NCI-H2081 treated with DMSO at 0.1 percent for 48 hours (cell line): ENCODE measurements around the gene DCBLD2.
"Not testable (repeated sequence)": the region's sequence is repeated elsewhere in the genome, so short reads cannot be mapped to it uniquely, and the experiment has no call there.

Source experiments
- DNase-seq: peaks from one replicate; lab custom pipeline; 2025; lab: John Stamatoyannopoulos, UW

The DCBLD2 gene

DNA sequence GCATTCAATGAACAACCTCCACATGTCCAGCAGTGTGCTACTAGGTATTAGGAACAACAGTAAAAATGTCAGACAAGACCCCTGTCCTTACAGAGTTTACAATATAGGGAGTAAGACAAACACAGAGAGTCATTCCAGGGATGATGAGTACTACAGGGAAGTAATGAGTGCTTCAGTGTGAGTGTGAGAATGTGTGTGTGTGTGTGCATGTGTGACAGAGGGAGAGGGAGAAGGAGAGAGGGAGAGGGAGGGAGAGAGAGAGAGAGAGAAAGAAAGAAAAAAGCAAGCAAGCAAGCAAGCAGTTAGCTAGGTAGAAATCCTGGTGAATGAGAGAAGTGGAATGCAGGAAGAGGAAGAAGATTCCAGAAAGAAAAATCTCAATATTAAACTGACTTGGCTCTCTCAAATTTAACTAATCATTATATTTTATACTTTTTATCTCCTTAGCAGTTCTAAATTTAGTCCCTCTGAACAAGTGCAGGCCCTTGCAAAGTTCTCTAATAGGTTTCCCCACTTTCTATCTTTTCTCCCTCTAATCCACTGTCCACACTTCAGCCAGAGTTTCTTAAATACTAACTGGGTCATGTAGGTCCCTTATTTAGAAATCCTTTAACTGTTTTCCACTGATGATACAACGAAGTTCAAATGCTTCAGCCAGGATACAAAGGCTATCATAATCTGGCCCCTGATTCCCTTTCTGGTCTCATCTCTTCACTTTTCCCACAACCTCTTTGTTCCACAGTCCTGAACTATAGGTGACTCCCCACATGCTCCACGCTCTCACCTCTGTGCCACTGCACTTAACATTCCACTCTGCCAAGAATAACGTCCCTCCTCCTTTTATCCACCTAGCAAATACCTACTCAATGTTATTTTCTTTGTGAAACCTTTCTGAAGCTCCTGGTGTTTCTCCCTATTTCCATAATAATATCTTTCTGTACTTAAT, 10.3 kb downstream of the DCBLD2 start:
- DNase-seq: no peak

DNA sequence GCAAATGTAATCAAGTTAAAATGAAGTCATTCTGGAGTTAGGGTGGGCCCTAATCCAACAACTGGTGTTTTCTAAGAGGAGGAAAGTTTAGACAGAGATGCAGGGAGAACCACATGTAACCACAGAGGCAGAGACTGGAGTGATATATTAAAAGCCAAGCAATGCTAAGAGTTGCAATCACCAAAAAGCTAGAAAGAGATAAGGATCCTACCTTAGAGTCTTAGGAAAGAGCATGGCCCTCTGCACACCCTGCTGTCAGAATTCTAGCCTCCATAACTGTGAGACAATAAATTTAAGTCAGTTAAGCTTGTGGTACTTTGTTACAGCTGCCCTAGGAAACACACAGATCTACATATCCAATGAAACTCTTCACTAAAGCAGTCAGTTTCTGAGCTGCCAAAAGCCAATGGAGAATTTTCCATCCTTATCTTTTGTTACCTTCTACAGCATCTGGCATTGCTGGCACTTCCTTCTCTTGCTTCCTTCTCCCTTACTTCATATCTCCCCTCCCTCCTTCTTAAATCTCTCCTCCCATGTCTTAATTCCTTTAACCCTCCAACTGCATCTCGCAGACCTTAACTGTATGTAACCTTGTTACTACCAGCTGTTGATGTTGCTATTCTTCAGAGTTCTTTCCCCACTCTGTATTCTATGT, 11.2 kb downstream of the DCBLD2 start:
- DNase-seq: no peak

DNA sequence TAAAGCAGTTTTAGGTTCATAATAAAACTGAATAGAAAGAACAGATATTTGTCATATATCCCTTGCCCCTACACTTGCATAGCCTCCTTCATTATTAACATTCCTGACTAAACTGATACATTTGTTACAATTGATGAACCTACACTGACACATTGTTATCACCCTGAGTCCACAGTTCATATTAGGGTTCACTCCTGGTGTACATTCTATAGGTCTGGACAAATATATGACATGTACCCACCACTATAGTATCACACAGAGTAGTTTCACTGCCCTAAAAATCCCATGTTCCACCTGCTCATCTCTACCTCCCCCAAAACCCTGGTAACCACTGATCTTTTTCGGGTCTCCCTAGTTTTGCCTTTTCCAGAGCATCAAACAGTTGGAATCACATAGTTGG, 13.8 kb downstream of the DCBLD2 start:
- no peak for DNase-seq

DNA sequence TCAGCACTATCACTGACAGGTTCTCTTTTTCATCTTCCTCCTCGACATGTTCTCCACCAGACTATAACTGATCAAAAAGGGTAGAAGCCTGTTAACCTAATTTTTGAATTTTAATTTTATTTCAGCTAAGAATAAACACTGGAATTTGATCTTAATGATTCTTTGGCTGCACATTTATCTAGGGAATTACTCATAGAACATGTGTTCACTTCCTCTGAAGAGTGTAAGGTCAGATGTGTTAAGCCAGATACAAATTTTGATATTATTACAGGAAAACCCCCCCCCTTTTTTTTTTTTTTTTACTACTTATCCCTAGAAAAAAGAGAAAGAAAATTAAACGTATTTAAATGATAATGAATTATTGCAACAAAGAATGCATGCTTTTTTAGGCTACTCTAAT, 15.0 kb downstream of the DCBLD2 start:
- no peak for DNase-seq

DNA sequence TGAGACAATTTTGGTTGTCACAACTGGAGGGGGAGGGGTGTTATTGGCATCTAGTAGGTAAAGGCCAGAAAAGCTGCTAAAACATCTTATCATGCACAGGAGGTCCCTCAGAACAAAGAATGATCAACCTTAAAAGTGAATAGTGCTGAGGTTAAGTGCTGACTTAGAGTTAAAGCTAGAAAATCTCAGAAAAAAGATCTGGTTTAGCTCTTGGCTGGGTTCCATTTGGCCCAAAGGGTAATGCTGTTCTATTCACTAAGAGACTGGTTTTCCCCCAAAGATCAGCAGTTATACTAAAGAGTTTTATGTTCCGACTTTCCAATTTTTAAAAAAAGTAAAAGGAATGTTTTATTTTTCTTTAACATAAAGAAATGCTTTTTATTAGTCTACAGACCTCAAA, 15.6 kb downstream of the DCBLD2 start:
- no peak for DNase-seq

DNA sequence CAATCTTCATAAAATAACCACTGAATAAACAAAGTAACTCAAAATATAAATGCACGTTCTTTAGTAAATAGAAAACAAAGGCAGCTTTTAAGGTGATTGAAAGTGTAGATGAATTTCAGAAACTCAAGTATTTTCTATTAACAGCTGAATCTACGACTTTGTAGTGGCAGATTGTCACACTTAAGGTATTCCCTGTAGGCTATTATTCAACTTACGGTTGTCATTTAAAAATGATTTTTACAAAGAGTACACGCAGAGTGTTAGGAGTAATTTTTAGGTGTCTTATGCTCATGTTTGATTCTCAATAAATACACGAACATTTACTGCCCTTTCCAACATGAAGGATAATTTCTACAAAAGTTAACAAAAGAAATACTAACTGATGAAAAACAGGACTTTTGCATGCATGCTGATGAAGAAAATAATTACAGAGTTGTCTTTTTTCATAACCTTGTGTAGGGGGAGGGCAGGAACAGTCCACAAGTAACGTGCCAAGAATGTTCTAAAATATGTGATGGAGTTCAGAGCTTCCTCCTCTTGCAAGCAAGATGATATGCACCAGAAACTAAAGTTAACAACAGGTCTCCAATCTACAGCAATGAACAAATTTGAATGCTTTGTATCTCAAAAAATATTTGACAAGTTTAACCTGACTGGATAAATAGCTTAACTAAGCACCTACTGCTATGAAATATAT, 16.7 kb downstream of the DCBLD2 start:
- no peak for DNase-seq

DNA sequence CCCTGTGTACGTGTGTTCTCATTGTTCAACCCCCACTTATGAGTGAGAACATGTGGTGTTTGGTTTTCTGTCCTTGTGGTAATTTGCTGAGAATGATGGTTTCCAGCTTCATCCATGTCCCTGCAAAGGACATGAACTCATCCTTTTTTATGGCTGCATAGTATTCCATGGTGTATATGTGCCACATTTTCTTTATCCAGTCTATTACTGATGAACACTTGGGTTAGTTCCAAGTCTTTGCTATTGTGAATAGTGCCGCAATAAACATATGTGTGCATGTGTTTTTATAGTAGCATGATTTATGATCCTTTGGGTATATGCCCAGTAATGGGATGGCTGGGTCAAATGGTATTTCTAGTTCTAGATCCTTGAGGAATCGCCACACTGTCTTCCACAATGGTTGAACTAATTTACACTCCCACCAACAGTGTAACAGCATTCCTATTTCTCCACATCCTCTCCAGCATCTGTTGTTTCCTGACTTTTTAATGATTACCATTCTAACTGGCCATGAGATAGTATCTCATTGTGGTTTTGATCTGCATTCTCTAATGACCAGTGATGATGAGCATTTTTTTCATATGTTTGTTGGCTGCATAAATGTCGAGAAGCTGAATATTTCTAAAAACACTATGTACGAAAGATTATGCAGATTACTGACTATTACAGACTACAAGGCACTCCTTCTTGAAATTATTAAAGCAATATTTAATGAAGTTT, 18.7 kb downstream of the DCBLD2 start:
- not testable (repeated sequence) for DNase-seq

DNA sequence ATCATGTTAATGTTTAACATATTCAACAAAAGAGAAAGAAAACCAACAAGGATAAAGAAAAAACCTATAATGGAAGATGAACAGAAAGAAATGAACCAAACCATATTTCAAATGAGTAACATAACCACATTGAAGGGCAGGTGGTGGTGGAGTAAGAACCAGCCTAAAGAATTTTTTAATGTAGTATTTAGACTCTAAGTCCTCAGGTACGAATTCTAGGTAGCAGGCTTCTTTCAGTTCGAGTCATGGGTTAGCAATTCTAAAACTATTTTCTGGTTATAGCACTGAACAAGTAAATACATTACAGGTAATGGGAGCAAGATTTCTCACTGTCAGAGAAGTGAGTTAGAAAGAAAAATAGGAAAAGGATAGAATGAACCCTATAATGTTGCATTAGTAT, 24.4 kb downstream of the DCBLD2 start:
- no peak for DNase-seq

DNA sequence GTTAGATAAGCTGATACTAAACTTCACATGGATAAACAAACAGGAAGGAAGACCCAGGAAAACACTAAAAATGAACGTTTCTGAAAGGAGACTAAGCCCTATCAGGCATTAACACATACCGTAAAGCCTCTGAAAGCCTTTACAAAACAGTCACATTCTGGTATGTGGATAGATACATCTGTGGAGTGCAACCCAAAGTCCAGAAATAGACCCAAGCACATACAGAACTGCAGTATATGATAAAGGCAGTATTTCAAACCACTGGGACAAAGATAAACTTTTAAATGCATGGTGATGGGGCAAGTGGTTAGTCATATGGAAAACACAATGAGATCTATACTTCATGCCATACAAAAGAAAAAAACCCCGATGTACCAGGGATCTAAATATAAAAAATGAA, 26.0 kb downstream of the DCBLD2 start:
- DNase-seq: no peak

DNA sequence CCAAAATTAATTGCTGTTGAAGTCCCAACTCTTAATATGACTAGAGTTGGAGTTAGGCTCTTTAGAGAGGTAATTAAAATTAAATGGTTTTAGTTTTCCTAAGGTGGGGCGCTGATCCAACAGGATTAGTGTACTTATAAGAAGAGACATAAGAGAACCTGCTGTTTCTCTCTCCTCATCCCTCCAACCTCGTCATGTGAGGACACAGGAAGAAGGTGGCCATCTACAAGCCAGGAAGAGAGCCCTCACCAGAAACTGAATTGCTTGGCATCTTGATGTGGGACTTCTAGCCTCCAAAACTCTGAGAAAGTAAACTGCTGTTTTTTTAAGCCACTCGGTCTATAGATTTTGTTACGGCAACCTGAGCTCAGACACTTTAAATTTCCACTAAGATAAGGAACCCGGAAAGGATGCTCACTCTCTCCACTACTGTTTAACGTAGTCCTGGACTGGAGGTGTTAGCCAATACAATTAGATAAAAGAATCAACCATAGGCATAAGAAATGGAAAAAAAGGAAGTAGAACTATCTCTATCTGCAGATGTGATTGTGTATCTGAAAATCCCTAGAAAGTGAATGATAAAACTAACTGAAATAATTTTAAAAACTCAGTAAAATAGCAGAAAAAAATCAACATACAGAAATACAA, 26.8 kb downstream of the DCBLD2 start:
- no peak for DNase-seq

DNA sequence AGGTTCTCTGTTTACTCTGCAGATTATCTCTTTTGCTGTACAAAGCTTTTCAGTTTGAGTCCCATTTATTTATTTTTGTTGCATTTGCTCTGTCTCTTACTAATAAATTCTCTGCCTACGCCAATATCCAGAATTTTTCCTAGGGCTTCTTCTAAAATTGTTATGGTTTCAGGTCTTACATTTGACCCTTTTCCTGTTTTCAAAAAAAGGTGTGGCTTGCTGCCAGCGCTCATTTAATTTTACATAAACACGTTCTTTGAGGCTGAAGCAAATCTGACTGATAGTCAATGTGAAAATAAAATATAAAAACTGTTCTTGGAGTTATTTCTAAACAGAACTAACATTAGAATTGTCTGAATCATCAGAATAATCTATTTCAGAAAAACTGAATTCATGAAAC, 32.1 kb downstream of the DCBLD2 start:
- DNase-seq: no peak

DNA sequence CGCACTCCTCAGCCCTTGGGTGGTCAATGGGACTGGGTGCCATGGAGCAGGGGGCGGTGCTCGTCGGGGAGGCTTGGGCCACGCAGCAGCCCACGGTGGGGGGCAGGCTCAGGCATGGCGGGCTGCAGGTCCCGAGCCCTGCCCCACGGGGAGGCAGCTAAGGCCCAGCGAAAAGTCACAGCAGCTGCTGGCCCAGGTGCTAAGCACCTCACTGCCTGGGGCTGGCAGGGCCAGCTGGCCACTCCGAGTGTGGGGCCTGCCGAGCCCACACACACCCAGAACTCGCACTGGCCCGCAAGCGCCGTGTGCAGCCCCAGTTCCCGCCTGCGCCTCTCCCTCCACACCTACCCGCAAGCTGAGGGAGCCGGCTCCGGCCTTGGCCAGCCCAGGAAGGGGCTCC, 43.5 kb downstream of the DCBLD2 start:
- not testable (repeated sequence) for DNase-seq

DNA sequence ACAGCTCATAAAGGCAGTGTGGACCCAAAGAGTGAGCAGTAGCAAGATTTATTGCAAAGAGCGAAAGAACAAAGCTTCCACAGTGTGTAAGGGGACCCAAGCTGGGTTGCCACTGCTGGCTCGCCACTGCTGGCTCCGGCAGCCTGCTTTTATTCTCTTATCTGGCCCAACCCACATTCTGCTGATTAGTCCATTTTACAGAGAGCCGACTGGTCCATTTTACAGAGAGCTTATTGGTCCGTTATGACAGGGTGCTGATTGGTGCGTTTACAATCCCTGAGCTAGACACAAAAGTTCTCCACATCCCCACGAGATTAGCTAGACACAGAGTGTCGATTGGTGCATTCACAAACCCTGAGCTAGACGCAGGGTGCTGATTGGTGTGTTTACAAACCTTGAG, 44.2 kb downstream of the DCBLD2 start:
- not testable (repeated sequence) for DNase-seq

DNA sequence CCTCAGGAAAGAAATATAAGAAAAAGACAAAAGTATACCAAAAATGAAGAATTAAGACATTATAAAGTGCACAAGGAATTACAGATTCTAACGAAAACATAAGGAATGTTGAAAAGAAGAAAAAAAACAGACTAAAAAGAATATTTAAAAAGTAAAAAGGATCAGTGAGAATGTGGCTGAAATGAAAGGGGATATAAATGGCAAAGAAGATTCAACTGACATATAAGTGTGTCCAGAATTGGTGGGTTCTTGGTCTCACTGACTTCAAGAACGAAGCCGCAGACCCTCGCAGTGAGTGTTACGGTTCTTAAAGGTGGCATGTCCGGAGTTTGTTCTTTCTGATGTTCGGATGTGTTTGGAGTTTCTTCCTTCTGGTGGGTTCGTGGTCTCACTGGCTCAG, 44.8 kb downstream of the DCBLD2 start:
- DNase-seq: no peak

DNA sequence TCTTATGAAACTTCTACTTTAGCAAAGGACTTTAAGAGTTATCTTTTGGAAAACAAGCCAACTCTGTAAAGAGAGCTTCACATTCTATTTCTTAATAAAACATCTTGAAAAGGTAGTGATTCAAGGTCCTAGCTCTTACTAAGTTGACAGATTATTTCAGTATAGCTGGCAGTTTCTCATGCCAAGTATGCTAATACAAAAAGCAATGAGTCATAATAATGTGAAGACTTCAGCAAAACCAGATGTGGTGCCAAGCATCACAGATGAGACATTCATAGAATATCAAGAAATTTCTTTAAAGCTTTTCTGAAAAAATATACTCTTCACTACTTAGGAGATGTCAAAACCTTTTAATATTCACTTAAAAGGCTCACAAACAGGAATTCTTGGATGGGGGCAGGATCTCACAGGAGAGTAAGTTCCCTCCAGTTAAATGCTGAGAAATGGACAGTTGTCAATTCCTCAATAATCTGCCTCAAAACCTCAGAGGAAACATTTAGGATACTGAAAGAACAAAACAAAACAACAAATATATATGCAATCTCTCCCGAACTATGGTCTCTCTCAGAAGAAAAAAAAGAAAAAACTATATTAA, 45.6 kb downstream of the DCBLD2 start:
- DNase-seq: no peak

DNA sequence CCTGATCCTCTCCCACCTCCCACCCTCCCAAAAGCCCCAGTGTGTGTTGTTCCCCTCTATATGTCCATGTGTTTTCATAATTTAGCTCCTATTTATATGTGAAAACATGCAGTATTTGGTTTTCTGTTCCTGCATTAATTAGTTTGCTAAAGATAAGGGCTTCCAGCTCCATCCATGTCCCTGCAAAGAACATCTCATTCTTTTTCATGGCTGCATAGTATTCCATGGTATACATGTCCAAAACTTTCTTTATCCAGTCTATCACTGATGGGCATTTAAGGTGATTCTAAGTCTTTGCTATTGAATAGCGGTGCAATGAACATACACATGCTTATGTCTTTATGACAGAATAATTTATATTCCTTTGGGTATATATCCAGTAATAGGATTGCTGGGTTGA, 53.4 kb downstream of the DCBLD2 start:
- no peak for DNase-seq

DNA sequence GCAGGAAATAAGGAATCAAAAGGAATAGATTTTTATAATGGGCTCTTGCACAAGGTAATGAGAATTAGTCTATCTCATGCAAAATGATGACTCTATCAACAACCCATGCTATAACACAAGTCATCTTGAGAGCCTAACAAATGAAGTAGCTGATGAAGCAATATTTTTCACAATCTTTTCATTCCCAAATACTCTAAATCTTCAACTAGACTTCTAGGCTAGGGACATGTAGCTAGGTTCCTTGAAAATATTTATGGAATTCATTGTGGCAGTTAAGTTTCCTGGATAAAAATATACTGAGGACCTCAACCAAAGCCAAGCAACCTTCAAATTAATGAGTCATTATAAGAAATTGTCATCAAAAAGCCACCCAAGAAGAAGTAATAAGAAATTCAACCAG, 55.4 kb downstream of the DCBLD2 start:
- DNase-seq: no peak

DNA sequence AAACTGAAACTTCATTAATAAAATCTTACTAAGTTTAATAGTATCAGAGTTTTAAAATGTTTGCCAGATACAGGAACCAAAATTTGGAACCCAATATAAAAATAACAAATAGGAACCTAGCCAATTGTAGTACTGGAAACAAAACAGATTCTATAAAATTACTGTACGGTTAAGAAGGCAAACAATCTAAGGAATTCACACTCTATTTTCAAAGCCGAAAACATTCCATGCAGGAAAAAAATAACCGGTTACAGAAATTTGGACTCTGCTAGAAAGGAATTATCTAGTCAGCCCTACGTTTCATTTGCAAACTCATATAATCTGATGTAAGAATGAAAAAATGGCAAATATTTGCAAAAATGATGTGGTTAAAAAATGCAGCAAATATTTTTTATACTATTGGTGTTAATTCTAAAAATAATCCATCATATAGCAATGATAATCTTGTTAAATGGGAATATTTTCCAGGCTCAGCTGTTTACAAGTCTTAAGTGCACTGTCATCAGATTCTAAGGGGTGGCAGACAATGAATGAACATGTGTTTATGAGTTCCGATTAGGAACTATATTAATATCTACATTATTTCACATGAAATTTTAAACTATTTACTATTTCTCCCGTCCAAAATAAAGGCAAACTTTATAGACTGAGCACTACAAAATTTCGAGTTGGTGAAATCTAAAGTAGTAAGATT, 58.1 kb downstream of the DCBLD2 start:
- no peak for DNase-seq

DNA sequence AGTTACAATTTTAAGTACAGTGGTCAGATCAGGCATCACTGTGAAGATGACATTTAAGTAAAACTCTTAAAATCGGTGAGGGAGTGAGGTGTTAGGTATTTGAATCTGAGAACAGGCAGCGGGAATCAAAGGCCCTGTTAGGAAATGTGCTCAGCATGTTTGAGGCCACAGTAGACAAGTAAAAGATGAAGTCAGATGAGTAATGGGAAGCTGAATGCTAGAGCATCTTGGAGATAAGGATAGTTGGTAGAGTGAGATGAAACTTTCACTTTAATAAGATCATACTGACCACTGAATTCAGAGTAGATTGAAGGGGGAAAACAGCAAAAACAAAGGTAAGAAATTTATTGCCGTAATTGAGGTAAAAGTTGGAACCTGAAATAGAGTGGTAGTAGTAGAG, 61.6 kb downstream of the DCBLD2 start:
- no peak for DNase-seq

DNA sequence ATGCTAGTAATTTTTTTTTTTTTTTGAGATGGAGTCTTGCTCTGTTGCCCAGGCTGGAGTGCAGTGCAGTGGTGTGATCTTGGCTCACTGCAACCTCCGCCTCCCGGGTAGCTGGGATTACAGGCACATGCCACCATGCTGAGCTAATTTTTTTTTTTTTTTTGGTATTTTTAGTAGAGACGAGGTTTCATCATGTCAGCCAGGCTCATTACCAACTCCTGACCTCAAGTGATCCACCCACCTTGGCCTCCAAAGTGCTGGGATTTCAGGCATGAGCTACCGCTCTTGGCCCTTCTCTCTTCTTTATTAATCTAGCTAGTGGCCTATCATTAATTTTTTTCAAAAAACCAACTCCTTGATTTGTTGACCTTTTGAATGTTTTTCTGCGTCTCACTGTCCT, 70.4 kb downstream of the DCBLD2 start:
- DNase-seq: not testable (repeated sequence)
